ENCODE data around the gene HELZ2.

The HELZ2 gene

DNA sequence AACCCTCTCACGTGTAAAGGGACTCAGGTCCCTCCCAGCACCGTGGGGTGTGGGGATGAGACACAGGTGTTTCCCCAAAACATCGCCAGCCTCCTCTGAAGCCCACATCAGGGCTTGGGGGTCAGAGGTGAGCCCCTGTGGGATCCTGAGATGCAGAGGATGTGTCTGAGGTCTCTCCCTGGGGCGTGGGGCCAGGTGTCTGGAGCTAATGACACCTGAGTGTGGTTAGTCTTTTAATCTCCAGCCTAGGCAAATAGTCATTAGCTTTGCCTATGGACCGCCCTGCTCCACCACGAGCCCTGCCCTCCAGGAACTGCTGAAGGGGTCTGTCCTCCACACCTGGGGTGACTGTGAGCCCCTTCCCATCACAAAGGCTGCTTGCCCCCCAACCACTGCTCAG lies 28.2 kb downstream of the HELZ2 start:
- Histone ChIP-seq H3K36me3 (ENCODE audit: control insufficient read depth in 2 of 2, insufficient read depth in 1 of 2, low read length in 2 of 2) (no peaks in the 10 kb centered on the region), H3K4me1 (ENCODE audit: control insufficient read depth, insufficient read depth, low read length) (no peaks in the 10 kb centered on the region), H3K4me3 (ENCODE audit: low read depth, low read length) (no peak overlapping the region), H3K9me3 (ENCODE audit: control insufficient read depth, insufficient read depth, low read depth, low read length) (no peaks in the 10 kb centered on the region), H3K27ac (ENCODE audit: extremely low read depth, low read depth, low read length) (no peak overlapping the region)
- POLR2A ChIA-PET = interaction anchor here (0.6 to 1.6 kb wide), 2 partner anchors 25 to 28 kb away, joined by 3 to 7 read pairs; partner anchors contain the start of genes HELZ2 and PPDPF
- CTCF ChIA-PET = interaction anchor here (1.3 kb wide), 1 partner anchor 8 kb away, joined by 4 read pairs; no protein-coding TSS in a partner anchor
- TF ChIP-seq MYNN (tag by site-specific recombination; IDR thresholded peaks at IDR 0.05; ENCODE audit: borderline replicate concordance) (no peak), KLF1 (tag by site-specific recombination; IDR thresholded peaks at IDR 0.05) (no peak), ZNF132 (tag by site-specific recombination; IDR thresholded peaks at IDR 0.05; ENCODE audit: borderline replicate concordance) (no peak), ZNF560 (tag by site-specific recombination; IDR thresholded peaks at IDR 0.05; ENCODE audit: borderline replicate concordance) (no peak), KLF10 (tag by site-specific recombination; IDR thresholded peaks at IDR 0.05) (no peak), ZNF830 (tag by site-specific recombination; IDR thresholded peaks at IDR 0.05; ENCODE audit: low read depth) (no peak)
- TF ChIP-seq, protein P1, sequence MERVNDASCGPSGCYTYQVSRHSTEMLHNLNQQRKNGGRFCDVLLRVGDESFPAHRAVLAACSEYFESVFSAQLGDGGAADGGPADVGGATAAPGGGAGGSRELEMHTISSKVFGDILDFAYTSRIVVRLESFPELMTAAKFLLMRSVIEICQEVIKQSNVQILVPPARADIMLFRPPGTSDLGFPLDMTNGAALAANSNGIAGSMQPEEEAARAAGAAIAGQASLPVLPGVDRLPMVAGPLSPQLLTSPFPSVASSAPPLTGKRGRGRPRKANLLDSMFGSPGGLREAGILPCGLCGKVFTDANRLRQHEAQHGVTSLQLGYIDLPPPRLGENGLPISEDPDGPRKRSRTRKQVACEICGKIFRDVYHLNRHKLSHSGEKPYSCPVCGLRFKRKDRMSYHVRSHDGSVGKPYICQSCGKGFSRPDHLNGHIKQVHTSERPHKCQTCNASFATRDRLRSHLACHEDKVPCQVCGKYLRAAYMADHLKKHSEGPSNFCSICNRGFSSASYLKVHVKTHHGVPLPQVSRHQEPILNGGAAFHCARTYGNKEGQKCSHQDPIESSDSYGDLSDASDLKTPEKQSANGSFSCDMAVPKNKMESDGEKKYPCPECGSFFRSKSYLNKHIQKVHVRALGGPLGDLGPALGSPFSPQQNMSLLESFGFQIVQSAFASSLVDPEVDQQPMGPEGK (tag by site-specific recombination; IDR thresholded peaks at IDR 0.05) = no peak
- TF ChIP-seq, protein P2, sequence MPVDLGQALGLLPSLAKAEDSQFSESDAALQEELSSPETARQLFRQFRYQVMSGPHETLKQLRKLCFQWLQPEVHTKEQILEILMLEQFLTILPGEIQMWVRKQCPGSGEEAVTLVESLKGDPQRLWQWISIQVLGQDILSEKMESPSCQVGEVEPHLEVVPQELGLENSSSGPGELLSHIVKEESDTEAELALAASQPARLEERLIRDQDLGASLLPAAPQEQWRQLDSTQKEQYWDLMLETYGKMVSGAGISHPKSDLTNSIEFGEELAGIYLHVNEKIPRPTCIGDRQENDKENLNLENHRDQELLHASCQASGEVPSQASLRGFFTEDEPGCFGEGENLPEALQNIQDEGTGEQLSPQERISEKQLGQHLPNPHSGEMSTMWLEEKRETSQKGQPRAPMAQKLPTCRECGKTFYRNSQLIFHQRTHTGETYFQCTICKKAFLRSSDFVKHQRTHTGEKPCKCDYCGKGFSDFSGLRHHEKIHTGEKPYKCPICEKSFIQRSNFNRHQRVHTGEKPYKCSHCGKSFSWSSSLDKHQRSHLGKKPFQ (tag by site-specific recombination; IDR thresholded peaks at IDR 0.05) = no peak
- TF ChIP-seq, protein P3, sequence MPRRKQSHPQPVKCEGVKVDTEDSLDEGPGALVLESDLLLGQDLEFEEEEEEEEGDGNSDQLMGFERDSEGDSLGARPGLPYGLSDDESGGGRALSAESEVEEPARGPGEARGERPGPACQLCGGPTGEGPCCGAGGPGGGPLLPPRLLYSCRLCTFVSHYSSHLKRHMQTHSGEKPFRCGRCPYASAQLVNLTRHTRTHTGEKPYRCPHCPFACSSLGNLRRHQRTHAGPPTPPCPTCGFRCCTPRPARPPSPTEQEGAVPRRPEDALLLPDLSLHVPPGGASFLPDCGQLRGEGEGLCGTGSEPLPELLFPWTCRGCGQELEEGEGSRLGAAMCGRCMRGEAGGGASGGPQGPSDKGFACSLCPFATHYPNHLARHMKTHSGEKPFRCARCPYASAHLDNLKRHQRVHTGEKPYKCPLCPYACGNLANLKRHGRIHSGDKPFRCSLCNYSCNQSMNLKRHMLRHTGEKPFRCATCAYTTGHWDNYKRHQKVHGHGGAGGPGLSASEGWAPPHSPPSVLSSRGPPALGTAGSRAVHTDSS (tag by site-specific recombination; IDR thresholded peaks at IDR 0.05) = no peak

DNA sequence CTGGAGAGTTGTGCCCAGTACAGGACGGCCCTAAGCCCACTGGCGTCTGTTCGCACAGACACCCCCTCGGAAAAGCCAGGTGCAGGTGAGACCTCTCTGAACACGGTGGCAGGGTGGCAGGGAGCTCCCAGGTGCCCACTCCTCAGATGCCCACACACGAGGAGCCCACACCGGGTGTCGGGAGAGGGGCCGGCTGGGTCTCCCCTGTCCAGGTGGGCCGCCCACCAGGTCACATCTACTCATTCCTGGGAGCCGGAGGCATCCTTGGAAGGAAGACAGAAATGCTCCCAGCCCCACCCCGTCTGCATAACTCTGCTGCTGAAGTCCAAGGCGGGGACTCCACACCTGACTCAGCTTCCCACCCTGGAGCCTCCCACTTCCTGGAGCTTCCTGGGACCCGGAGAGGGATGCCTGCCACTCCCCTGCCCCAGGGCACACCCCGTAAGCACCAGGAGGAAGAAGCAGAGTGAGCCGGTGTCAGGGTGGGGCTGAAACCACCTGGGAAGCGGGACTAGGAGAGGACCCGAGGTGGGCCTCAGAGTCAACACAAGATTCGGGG lies 29.0 kb downstream of the HELZ2 start:
- TF ChIP-seq ZNF768 (tag by site-specific recombination; IDR thresholded peaks at IDR 0.05) (no peak), ZNF239 (tag by site-specific recombination; IDR thresholded peaks at IDR 0.05) (no peak), SP7 (tag by site-specific recombination; IDR thresholded peaks at IDR 0.05) (0 out of 2 replicates have a peak, but pooled peaks have one; percentile 22), ZNF211 (tag by site-specific recombination; IDR thresholded peaks at IDR 0.05; ENCODE audit: low read depth) (no peak), KLF1 (tag by site-specific recombination; IDR thresholded peaks at IDR 0.05) (peak; percentile 95), YY2 (tag by site-specific recombination; IDR thresholded peaks at IDR 0.05) (no peak), IKZF3 (tag by site-specific recombination; IDR thresholded peaks at IDR 0.05) (peak; percentile 52), SP2 (tag by site-specific recombination; IDR thresholded peaks at IDR 0.05) (peak; percentile 36; the same call in 1 of the 2 replicates), ZNF433 (tag by site-specific recombination; IDR thresholded peaks at IDR 0.05; ENCODE audit: low read depth) (no peak), ZFP41 (tag by site-specific recombination; IDR thresholded peaks at IDR 0.05; ENCODE audit: borderline replicate concordance) (no peak), ZNF426 (tag by site-specific recombination; IDR thresholded peaks at IDR 0.05) (no peak), ZNF10 (tag by site-specific recombination; IDR thresholded peaks at IDR 0.05) (peak; percentile 2; the same call in 1 of the 2 replicates)
- TF ChIP-seq, protein P4, sequence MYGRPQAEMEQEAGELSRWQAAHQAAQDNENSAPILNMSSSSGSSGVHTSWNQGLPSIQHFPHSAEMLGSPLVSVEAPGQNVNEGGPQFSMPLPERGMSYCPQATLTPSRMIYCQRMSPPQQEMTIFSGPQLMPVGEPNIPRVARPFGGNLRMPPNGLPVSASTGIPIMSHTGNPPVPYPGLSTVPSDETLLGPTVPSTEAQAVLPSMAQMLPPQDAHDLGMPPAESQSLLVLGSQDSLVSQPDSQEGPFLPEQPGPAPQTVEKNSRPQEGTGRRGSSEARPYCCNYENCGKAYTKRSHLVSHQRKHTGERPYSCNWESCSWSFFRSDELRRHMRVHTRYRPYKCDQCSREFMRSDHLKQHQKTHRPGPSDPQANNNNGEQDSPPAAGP (tag by site-specific recombination; IDR thresholded peaks at IDR 0.05) = peak; percentile 75
- TF ChIP-seq, protein P5, sequence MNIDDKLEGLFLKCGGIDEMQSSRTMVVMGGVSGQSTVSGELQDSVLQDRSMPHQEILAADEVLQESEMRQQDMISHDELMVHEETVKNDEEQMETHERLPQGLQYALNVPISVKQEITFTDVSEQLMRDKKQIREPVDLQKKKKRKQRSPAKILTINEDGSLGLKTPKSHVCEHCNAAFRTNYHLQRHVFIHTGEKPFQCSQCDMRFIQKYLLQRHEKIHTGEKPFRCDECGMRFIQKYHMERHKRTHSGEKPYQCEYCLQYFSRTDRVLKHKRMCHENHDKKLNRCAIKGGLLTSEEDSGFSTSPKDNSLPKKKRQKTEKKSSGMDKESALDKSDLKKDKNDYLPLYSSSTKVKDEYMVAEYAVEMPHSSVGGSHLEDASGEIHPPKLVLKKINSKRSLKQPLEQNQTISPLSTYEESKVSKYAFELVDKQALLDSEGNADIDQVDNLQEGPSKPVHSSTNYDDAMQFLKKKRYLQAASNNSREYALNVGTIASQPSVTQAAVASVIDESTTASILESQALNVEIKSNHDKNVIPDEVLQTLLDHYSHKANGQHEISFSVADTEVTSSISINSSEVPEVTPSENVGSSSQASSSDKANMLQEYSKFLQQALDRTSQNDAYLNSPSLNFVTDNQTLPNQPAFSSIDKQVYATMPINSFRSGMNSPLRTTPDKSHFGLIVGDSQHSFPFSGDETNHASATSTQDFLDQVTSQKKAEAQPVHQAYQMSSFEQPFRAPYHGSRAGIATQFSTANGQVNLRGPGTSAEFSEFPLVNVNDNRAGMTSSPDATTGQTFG (tag by site-specific recombination; IDR thresholded peaks at IDR 0.05; ENCODE audit: borderline replicate concordance) = no peak
- TF ChIP-seq, protein P6, sequence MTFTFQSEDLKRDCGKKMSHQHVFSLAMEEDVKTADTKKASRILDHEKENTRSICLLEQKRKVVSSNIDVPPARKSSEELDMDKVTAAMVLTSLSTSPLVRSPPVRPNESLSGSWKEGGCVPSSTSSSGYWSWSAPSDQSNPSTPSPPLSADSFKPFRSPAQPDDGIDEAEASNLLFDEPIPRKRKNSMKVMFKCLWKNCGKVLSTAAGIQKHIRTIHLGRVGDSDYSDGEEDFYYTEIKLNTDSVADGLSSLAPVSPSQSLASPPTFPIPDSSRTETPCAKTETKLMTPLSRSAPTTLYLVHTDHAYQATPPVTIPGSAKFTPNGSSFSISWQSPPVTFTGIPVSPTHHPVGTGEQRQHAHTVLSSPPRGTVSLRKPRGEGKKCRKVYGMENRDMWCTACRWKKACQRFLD (tag by site-specific recombination; IDR thresholded peaks at IDR 0.05) = no peak
- H3K9me3 ChIP-seq (ENCODE audit: control insufficient read depth, insufficient read depth, low read depth, low read length) = no peaks in the 10 kb centered on the region
- no peaks in the 10 kb centered on the region for H3K4me1 ChIP-seq (ENCODE audit: control insufficient read depth, insufficient read depth, low read length)
- CTCF ChIA-PET = no interaction called here
- POLR2A ChIA-PET = interaction anchor here (0.6 to 1.0 kb wide), 4 partner anchors 10 to 698 kb away, joined by 3 read pairs; no protein-coding TSS in a partner anchor
- no peak overlapping the region for H3K27ac ChIP-seq (ENCODE audit: extremely low read depth, low read depth, low read length)
- no peaks in the 10 kb centered on the region for H3K36me3 ChIP-seq (ENCODE audit: control insufficient read depth in 2 of 2, insufficient read depth in 1 of 2, low read length in 2 of 2)
- no peak overlapping the region for H3K4me3 ChIP-seq (ENCODE audit: low read depth, low read length)

Measured in HEK293 (cell line).